ENCODE results near the gene HIPK4. TPM values are rescaled to one million over a fixed set of nuclear protein-coding genes. Genes with fewer than 3 reads are reported as not detected.

Gene HIPK4
- total RNA-seq, 4 donors from 2014 or later: 0.22 to 0.34 TPM; not detected in 2

- TF ChIP-seq, protein P1, sequence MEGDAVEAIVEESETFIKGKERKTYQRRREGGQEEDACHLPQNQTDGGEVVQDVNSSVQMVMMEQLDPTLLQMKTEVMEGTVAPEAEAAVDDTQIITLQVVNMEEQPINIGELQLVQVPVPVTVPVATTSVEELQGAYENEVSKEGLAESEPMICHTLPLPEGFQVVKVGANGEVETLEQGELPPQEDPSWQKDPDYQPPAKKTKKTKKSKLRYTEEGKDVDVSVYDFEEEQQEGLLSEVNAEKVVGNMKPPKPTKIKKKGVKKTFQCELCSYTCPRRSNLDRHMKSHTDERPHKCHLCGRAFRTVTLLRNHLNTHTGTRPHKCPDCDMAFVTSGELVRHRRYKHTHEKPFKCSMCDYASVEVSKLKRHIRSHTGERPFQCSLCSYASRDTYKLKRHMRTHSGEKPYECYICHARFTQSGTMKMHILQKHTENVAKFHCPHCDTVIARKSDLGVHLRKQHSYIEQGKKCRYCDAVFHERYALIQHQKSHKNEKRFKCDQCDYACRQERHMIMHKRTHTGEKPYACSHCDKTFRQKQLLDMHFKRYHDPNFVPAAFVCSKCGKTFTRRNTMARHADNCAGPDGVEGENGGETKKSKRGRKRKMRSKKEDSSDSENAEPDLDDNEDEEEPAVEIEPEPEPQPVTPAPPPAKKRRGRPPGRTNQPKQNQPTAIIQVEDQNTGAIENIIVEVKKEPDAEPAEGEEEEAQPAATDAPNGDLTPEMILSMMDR (IDR thresholded peaks at IDR 0.05; ENCODE audit: low read depth): no peak
Measured at GRCh38 chr19:40370997-40371801, 18.8 kb downstream of the HIPK4 start.

GRCh38 chr19:40369797-40370196 is 20.2 kb downstream of the HIPK4 start:
- TF ChIP-seq, protein P1 (IDR thresholded peaks at IDR 0.05; ENCODE audit: low read depth): no peak

- TF ChIP-seq, protein P1 (IDR thresholded peaks at IDR 0.05; ENCODE audit: low read depth): no peak
Measured at GRCh38 chr19:40367577-40368434, 22.2 kb downstream of the HIPK4 start.

- TF ChIP-seq, protein P1 (IDR thresholded peaks at IDR 0.05; ENCODE audit: low read depth): no peak
Measured at GRCh38 chr19:40366697-40367561, 23.1 kb downstream of the HIPK4 start.

- TF ChIP-seq, protein P1 (IDR thresholded peaks at IDR 0.05; ENCODE audit: low read depth): no peak
Measured at GRCh38 chr19:40365613-40366401, 24.2 kb downstream of the HIPK4 start.

- TF ChIP-seq, protein P1 (IDR thresholded peaks at IDR 0.05; ENCODE audit: low read depth): no peak
Measured at GRCh38 chr19:40365010-40365409, 25.0 kb downstream of the HIPK4 start.

Data from subcutaneous adipose tissue (tissue), 4 donors.